Loucy (cell line): Measurements from ENCODE around the gene TBC1D8.

ENCODE experiments used
- CTCF ChIP-seq: fragments of 200-600 bp; sonication (generic); conservative IDR thresholded peaks from 2 replicates; pipeline ENCODE4 v1.5.1; 2014; ENCODE audit warnings: mild to moderate bottlenecking, antibody characterized with exemption, low read length
- EZH2phosphoT487 ChIP-seq: fragments of 200-600 bp; IDR thresholded peaks from 2 replicates; pipeline ENCODE4 v1.6.1; 2018; ENCODE audit warnings: antibody characterized with exemption, mild to moderate bottlenecking, moderate library complexity, borderline replicate concordance

- TF ChIP-seq CTCF: no peak
- no peak for TF ChIP-seq EZH2phosphoT487
Measured at GRCh38 chr2:100977511-100977910, 173.7 kb downstream of the TBC1D8 start.
